Type B pancreatic cell (in vitro differentiated cells): Measurements from ENCODE around the gene VTA1. TPM values are rescaled to one million over a fixed set of nuclear protein-coding genes. Genes with fewer than 3 reads are reported as not detected.

ENCODE experiments used
- DNase-seq: peaks from one replicate; pipeline ENCODE4 v3.0.0; 2021; ENCODE audit warnings: mixed read lengths; ENCODE audit not compliant: unreplicated experiment; ENCODE audit errors: extremely low spot score
- H3K27ac Mint-ChIP-seq: 2 replicates; pipeline ENCODE4 v1.8.0; 2021; ENCODE audit warnings: mild to moderate bottlenecking, mixed read lengths
- H3K27me3 Mint-ChIP-seq: 2 replicates; pipeline ENCODE4 v1.8.0; 2021; ENCODE audit warnings: mixed read lengths
- H3K36me3 Mint-ChIP-seq: 2 replicates; pipeline ENCODE4 v1.8.0; 2021; ENCODE audit warnings: mixed read lengths
- H3K4me1 Mint-ChIP-seq: one replicate; pipeline ENCODE4 v1.8.0; 2021; ENCODE audit warnings: mixed read lengths; ENCODE audit not compliant: unreplicated experiment
- H3K4me3 Mint-ChIP-seq: 2 replicates; pipeline ENCODE4 v1.8.0; 2021; ENCODE audit warnings: mild to moderate bottlenecking, mixed read lengths
- H3K9me3 Mint-ChIP-seq: 2 replicates; pipeline ENCODE4 v1.8.0; 2021; ENCODE audit warnings: mixed read lengths
- total RNA-seq: library from RNA; stranded (reverse); gene quantifications from 2 replicates; pipeline ENCODE4 v1.2.1, GENCODE V29; 2021; ENCODE audit warnings: low replicate concordance
- TF ChIP-seq, protein P1 (sequence below): fragments of 200-600 bp; sonication (generic); conservative IDR thresholded peaks from 2 replicates; pipeline ENCODE4 v1.5.0; 2021; ENCODE audit warnings: antibody characterized with exemption, mild to moderate bottlenecking

VTA1 gene
- total RNA-seq, 1 donor from 2014 or later: 49.9 TPM

DNA sequence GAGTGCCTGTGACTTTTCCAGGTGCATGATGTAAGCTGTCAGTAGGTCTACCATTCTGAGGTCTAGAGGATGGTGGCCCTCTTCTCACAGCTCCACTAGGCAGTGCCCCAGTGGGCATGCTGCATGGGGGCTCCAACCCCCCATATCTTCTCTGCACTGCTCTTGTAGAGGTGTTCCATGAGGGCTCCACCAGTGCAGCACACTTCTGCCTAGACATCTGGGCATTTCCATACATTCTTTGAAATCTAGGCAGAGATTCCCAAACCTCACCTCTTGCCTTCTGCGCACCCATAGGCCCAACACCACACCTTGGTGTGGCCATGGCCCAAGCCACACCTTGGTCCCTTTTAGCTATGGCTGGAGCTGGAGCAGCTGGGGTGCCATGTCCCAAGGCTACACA lies 66.3 kb downstream of the VTA1 start:
- Mint-ChIP-seq H3K36me3 (peaks cover 53% of the 10 kb centered on the region), H3K4me1 (no peaks in the 10 kb centered on the region), H3K4me3 (no peak overlapping the region), H3K27me3 (no peaks in the 10 kb centered on the region), H3K9me3 (peaks cover 14% of the 10 kb centered on the region), H3K27ac (no peak overlapping the region)
- DNase-seq: no peak
- TF ChIP-seq, protein P1, sequence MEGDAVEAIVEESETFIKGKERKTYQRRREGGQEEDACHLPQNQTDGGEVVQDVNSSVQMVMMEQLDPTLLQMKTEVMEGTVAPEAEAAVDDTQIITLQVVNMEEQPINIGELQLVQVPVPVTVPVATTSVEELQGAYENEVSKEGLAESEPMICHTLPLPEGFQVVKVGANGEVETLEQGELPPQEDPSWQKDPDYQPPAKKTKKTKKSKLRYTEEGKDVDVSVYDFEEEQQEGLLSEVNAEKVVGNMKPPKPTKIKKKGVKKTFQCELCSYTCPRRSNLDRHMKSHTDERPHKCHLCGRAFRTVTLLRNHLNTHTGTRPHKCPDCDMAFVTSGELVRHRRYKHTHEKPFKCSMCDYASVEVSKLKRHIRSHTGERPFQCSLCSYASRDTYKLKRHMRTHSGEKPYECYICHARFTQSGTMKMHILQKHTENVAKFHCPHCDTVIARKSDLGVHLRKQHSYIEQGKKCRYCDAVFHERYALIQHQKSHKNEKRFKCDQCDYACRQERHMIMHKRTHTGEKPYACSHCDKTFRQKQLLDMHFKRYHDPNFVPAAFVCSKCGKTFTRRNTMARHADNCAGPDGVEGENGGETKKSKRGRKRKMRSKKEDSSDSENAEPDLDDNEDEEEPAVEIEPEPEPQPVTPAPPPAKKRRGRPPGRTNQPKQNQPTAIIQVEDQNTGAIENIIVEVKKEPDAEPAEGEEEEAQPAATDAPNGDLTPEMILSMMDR: no peak

GRCh38 chr6:142218446-142218845 lies 71.4 kb downstream of the VTA1 start:
- peaks cover 8% of the 10 kb centered on the region for H3K9me3 Mint-ChIP-seq
- no peak for DNase-seq
- H3K4me3 Mint-ChIP-seq: no peak overlapping the region
- no peak overlapping the region for H3K27ac Mint-ChIP-seq
- peaks cover 15% of the 10 kb centered on the region for H3K36me3 Mint-ChIP-seq
- H3K27me3 Mint-ChIP-seq: no peaks in the 10 kb centered on the region
- no peaks in the 10 kb centered on the region for H3K4me1 Mint-ChIP-seq
- TF ChIP-seq, protein P1: no peak

DNA sequence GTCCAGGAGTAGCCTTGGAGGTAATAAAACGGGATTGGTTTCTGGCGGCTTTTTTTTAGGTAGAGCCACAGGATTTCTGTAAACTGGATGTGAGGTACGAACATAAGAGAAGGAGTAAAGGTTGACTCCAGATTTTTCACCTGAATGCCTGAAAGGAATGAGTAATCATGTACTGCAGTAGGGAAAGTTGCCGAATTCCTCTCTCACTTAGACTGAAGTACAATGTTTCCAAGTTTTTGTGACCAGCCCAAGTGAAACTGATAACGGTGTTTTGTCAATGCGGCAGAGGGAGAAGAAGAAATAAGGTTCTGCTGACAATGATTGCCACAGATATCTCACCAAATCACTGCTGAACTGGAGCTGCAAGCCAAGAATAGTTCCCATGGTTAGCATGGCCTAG lies 75.0 kb downstream of the VTA1 start:
- H3K27ac Mint-ChIP-seq: no peak overlapping the region
- no peaks in the 10 kb centered on the region for H3K4me1 Mint-ChIP-seq
- H3K9me3 Mint-ChIP-seq: no peaks in the 10 kb centered on the region
- DNase-seq: no peak
- TF ChIP-seq, protein P1: no peak
- H3K36me3 Mint-ChIP-seq: no peaks in the 10 kb centered on the region
- no peak overlapping the region for H3K4me3 Mint-ChIP-seq
- H3K27me3 Mint-ChIP-seq: no peaks in the 10 kb centered on the region

DNA sequence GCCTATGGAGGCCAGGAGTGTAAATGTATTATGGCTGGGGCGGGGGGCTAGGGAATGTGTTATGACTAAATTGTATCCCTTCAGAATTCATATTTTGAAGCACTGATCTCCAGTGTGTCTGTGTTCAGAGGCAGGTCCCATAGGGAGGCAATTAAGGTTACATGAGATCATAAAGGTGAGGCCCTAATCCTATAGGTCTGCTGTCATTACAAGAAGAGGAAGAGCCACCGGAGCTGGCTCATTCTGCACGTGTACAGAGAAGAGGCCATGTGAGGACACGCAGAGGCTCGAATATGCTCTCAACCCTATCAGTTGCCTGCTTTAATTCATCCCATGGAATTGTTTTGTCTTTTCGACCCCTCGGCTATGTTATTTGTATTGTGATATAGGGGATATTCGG lies 76.9 kb downstream of the VTA1 start:
- Mint-ChIP-seq H3K36me3 (no peaks in the 10 kb centered on the region), H3K27me3 (no peaks in the 10 kb centered on the region), H3K27ac (no peak overlapping the region), H3K4me3 (no peak overlapping the region), H3K4me1 (no peaks in the 10 kb centered on the region), H3K9me3 (no peaks in the 10 kb centered on the region)
- no peak for DNase-seq
- TF ChIP-seq, protein P1: no peak

DNA sequence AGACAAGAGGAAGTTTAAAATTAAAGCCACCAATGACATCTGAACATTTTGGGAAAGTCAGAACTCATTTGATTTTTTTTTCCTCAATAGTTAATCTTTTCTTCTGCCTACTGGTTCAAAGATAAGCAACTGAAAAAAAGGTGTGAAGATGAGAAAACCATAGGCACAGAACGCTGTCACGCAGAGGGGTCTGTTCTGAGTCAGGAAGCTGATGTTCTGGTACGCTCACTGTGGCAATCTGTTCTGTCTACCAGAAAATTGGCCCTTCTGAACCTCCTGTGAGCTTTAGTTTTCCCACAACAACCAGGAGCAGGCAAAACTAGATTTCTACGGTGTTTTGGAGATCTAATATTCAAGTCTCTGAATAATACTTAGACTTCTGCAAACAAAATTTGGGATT lies 78.1 kb downstream of the VTA1 start:
- no peaks in the 10 kb centered on the region for H3K9me3 Mint-ChIP-seq
- DNase-seq: no peak
- H3K27ac Mint-ChIP-seq: no peak overlapping the region
- TF ChIP-seq, protein P1: no peak
- no peaks in the 10 kb centered on the region for H3K4me1 Mint-ChIP-seq
- H3K4me3 Mint-ChIP-seq: no peak overlapping the region
- no peaks in the 10 kb centered on the region for H3K36me3 Mint-ChIP-seq
- H3K27me3 Mint-ChIP-seq: no peaks in the 10 kb centered on the region

DNA sequence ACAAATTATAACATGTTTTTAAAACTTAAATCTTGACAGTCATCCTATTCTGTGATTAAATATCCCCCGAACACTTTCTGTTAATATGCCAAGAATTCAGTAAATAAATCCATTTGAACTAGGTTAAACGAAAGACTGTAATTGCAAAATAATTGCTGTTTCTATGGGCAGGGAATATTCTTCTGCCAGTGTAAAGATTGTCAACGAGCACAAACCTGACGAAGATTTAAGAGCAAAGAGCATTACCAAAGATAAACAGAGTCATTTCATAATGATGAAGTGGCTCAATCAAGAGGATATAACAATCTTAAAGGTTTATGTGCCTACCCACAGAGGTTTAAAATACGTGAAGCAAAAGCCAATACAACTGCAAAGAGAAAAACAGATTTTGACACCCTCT lies 78.5 kb downstream of the VTA1 start:
- Mint-ChIP-seq H3K4me1 (no peaks in the 10 kb centered on the region), H3K27ac (no peak overlapping the region), H3K36me3 (no peaks in the 10 kb centered on the region), H3K27me3 (no peaks in the 10 kb centered on the region), H3K4me3 (no peak overlapping the region), H3K9me3 (no peaks in the 10 kb centered on the region)
- TF ChIP-seq, protein P1: no peak
- DNase-seq: no peak
